PC-3 (cell line): ENCODE results near the gene MISP. TPM values are rescaled to one million over a fixed set of nuclear protein-coding genes. Genes with fewer than 3 reads are reported as not detected.

Experiments used
- ATAC-seq: fragments of 200-7000 bp; cut with Tn5 transposase; 2 replicates; pipeline ENCODE4 v1.9.1; 2020; ENCODE audit warnings: mild to moderate bottlenecking, moderate library complexity
- BruUV-seq: library from RNA; stranded (reverse); fragments of 400-500 nt; replicated peaks from 2 replicates; lab custom pipeline; 2021; lab: Mats Ljungman, UMichigan
- CTCF ChIA-PET: fragments of 300-600 bp; sonication (Branson Sonifier 250); formaldehyde crosslinking; loops from one replicate; lab custom pipeline; 2022; ENCODE audit warnings: antibody characterized with exemption; lab: Charles Lee
- POLR2A ChIA-PET: fragments of 300-600 bp; sonication (Branson Sonifier 250); formaldehyde crosslinking; loops from one replicate; lab custom pipeline; 2022; ENCODE audit warnings: antibody characterized with exemption; ENCODE audit not compliant: unreplicated experiment; lab: Charles Lee
- DNase-seq: peaks from one replicate; pipeline ENCODE4 v3.0.0-alpha.2; 2015
- H2AFZ ChIP-seq: fragments of 300-600 bp; sonication (generic); 2 replicates; pipeline ENCODE4 v1.6.0; 2016; ENCODE audit warnings: antibody characterized with exemption, low read length
- H3F3A ChIP-seq: fragments of 300-600 bp; sonication (generic); one replicate; pipeline ENCODE4 v1.6.0; 2017; ENCODE audit warnings: antibody characterized with exemption, low read length, control low read depth, mild to moderate bottlenecking; ENCODE audit not compliant: unreplicated experiment
- H3K27ac ChIP-seq: fragments of 300-600 bp; sonication (generic); 2 replicates; pipeline ENCODE4 v1.5.1; 2016; ENCODE audit warnings: mild to moderate bottlenecking, low read length
- H3K27me3 ChIP-seq: fragments of 300-600 bp; sonication (generic); 2 replicates; pipeline ENCODE4 v1.6.1; 2016; ENCODE audit warnings: low read length, mixed read lengths
- H3K36me3 ChIP-seq: fragments of 300-600 bp; sonication (generic); 2 replicates; pipeline ENCODE4 v1.6.1; 2016; ENCODE audit warnings: low read depth, mixed run types, low read length, mixed read lengths
- H3K4me1 ChIP-seq: fragments of 300-600 bp; sonication (generic); 2 replicates; pipeline ENCODE4 v1.5.1; 2016; ENCODE audit warnings: low read length; ENCODE audit not compliant: insufficient read depth
- H3K4me2 ChIP-seq: fragments of 300-600 bp; sonication (generic); 2 replicates; pipeline ENCODE4 v1.6.0; 2016; ENCODE audit warnings: low read length
- H3K4me3 ChIP-seq: fragments of 300-600 bp; sonication (generic); 2 replicates; pipeline ENCODE4 v1.5.1; 2016; ENCODE audit warnings: mild to moderate bottlenecking, low read length, mixed read lengths
- H3K79me2 ChIP-seq: fragments of 300-600 bp; sonication (generic); 2 replicates; pipeline ENCODE4 v1.6.1; 2017; ENCODE audit warnings: low read length, mixed read lengths
- H3K9ac ChIP-seq: fragments of 300-600 bp; sonication (generic); 2 replicates; pipeline ENCODE4 v1.6.0; 2016; ENCODE audit warnings: mild to moderate bottlenecking, low read length
- H3K9me2 ChIP-seq: fragments of 300-600 bp; sonication (generic); replicated peaks from 2 replicates; pipeline ENCODE4 v1.6.1; 2016; ENCODE audit warnings: mixed run types, low read length, mixed read lengths
- H3K9me3 ChIP-seq: fragments of 300-600 bp; sonication (generic); 2 replicates; pipeline ENCODE4 v1.6.1; 2016; ENCODE audit warnings: low read length, mixed read lengths
- H4K20me1 ChIP-seq: fragments of 300-600 bp; sonication (generic); 2 replicates; pipeline ENCODE4 v1.6.1; 2016; ENCODE audit warnings: low read length, mixed read lengths
- EZH2 ChIP-seq: fragments of 300-600 bp; sonication (generic); IDR thresholded peaks from one replicate; pipeline ENCODE4 v1.6.1; 2017; ENCODE audit warnings: antibody characterized with exemption, mild to moderate bottlenecking, low read length; ENCODE audit not compliant: unreplicated experiment
- EZH2phosphoT487 ChIP-seq: fragments of 300-600 bp; sonication (generic); IDR thresholded peaks from 2 replicates; pipeline ENCODE4 v1.6.1; 2018; ENCODE audit warnings: mild to moderate bottlenecking, antibody characterized with exemption, low read length, borderline replicate concordance
- intact Hi-C: fragments of 100-400 bp; cut with micrococcal nuclease; formaldehyde crosslinking; loops from 2 replicates; pipeline ENCODE4 v1.9.0; 2023
- total RNA-seq: library from RNA; depleted of rRNA; stranded (reverse); fragments of >200 nt; gene quantifications from 2 replicates; pipeline ENCODE4 v1.2.3, GENCODE V29; 2014
- TF ChIP-seq, protein P1 (sequence below): fragments of 300-600 bp; sonication (generic); conservative IDR thresholded peaks from 2 replicates; pipeline ENCODE4 v1.5.1; 2017; ENCODE audit warnings: antibody characterized with exemption, low read depth, mild to moderate bottlenecking, low read length

Gene MISP
- total RNA-seq, 1 experiment from 2014 or later, result 115 TPM

DNA sequence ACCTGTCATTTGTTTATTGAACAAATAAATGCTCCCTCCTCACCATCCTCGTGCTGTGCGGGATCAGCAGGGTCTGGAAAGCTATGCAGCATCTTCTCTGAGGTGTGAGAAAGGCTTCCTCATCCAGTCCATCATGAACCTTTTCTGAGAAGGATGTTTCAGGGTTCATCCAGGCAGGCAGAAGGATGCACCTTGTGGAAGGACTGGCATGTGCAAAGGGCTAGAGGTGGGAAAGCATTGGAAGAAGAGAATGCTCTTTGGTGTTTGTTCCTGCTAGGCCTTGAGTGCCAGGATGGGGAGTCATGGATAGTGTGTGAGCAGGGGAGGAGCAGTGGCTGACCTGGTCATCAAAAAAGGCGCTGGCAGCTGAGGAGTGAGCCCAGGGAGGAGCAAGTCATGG, 35.6 kb upstream of the MISP start:
- TF ChIP-seq, protein P1, sequence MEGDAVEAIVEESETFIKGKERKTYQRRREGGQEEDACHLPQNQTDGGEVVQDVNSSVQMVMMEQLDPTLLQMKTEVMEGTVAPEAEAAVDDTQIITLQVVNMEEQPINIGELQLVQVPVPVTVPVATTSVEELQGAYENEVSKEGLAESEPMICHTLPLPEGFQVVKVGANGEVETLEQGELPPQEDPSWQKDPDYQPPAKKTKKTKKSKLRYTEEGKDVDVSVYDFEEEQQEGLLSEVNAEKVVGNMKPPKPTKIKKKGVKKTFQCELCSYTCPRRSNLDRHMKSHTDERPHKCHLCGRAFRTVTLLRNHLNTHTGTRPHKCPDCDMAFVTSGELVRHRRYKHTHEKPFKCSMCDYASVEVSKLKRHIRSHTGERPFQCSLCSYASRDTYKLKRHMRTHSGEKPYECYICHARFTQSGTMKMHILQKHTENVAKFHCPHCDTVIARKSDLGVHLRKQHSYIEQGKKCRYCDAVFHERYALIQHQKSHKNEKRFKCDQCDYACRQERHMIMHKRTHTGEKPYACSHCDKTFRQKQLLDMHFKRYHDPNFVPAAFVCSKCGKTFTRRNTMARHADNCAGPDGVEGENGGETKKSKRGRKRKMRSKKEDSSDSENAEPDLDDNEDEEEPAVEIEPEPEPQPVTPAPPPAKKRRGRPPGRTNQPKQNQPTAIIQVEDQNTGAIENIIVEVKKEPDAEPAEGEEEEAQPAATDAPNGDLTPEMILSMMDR, result no peak
- TF ChIP-seq EZH2phosphoT487 (no peak), EZH2 (no peak)
- Histone ChIP-seq H3K27ac (no peak overlapping the region), H2AFZ (no peak overlapping the region), H3K9ac (no peak overlapping the region), H4K20me1 (no peaks in the 10 kb centered on the region), H3K4me2 (no peak overlapping the region), H3K4me1 (no peaks in the 10 kb centered on the region), H3K9me3 (no peaks in the 10 kb centered on the region), H3F3A (no peaks in the 10 kb centered on the region), H3K27me3 (no peaks in the 10 kb centered on the region), H3K36me3 (no peaks in the 10 kb centered on the region), H3K4me3 (no peak overlapping the region), H3K79me2 (no peaks in the 10 kb centered on the region), H3K9me2 (no peaks in the 10 kb centered on the region)
- no peak for DNase-seq
- no TSS peak for BruUV-seq
- ChIA-PET POLR2A (no interaction called here), CTCF (no interaction called here)
- intact Hi-C loops, result no loop called here
- ATAC-seq, result no peak

- H3K4me3 ChIP-seq, result no peak overlapping the region
- POLR2A ChIA-PET, result no interaction called here
- no peaks in the 10 kb centered on the region for H3K4me1 ChIP-seq
- DNase-seq, result no peak
- no peaks in the 10 kb centered on the region for H3K79me2 ChIP-seq
- H3K27ac ChIP-seq, result no peak overlapping the region
- no peaks in the 10 kb centered on the region for H4K20me1 ChIP-seq
- no peak for ATAC-seq
- H3K36me3 ChIP-seq, result no peaks in the 10 kb centered on the region
- H3K9me2 ChIP-seq, result no peaks in the 10 kb centered on the region
- H3K9me3 ChIP-seq, result no peaks in the 10 kb centered on the region
- H3F3A ChIP-seq, result no peaks in the 10 kb centered on the region
- no TSS peak for BruUV-seq
- no peak overlapping the region for H2AFZ ChIP-seq
- TF ChIP-seq EZH2phosphoT487 (no peak), EZH2 (no peak)
- TF ChIP-seq, protein P1, result no peak
- H3K27me3 ChIP-seq, result no peaks in the 10 kb centered on the region
- H3K4me2 ChIP-seq, result no peak overlapping the region
- CTCF ChIA-PET, result no interaction called here
- intact Hi-C loops, result no loop called here
- H3K9ac ChIP-seq, result no peak overlapping the region
Measured at GRCh38 chr19:718251-718951, 32.5 kb upstream of the MISP start.

DNA sequence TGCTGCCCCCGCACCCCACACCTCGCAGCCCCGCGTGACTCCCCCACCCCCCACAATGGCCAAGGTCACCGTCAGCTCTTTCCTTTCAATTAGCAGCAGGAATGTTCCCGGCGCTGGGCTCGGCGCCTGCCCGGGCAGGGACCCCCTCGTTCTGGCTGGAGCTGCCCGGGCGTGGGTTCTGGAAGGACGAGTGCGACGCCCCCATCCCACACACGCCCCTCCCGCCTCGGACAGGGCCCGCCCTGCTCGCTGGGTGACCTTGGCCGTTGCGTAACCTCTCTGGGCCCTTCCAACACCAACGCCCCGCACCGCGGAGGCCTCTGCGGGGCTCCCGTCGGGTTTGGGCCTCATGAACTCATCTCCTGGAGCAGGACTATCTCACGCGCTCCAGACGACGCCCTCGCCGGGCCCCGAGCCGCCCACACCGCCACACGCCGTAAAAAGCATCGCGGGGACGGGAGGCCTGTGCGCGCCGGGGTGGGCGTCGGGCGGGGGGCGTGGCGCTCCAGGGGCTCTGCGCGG, 31.9 kb upstream of the MISP start:
- H3K4me1 ChIP-seq, result no peaks in the 10 kb centered on the region
- no peaks in the 10 kb centered on the region for H3K36me3 ChIP-seq
- TF ChIP-seq EZH2 (no peak), EZH2phosphoT487 (no peak)
- TF ChIP-seq, protein P1, result no peak
- H3K4me3 ChIP-seq, result no peak overlapping the region
- no peaks in the 10 kb centered on the region for H3K79me2 ChIP-seq
- ChIA-PET CTCF (no interaction called here), POLR2A (no interaction called here)
- H3K27ac ChIP-seq, result no peak overlapping the region
- no peaks in the 10 kb centered on the region for H4K20me1 ChIP-seq
- no peak overlapping the region for H2AFZ ChIP-seq
- DNase-seq (no peak), ATAC-seq (no peak)
- H3F3A ChIP-seq, result no peaks in the 10 kb centered on the region
- intact Hi-C loops, result no loop called here
- H3K9me3 ChIP-seq, result no peaks in the 10 kb centered on the region
- no TSS peak for BruUV-seq
- H3K9ac ChIP-seq, result no peak overlapping the region
- no peaks in the 10 kb centered on the region for H3K27me3 ChIP-seq
- no peaks in the 10 kb centered on the region for H3K9me2 ChIP-seq
- H3K4me2 ChIP-seq, result no peak overlapping the region
